Pancreas (tissue), 10 donors: ENCODE results near the gene TMIE. TPM values are rescaled to one million over a fixed set of nuclear protein-coding genes. Genes with fewer than 3 reads are reported as not detected.
A peak's percentile ranks its signal among the peaks of the same experiment; 100 is the strongest.

Experiments used
- ATAC-seq, 4 donors: fragments of 200-7000 bp; cut with Tn5 transposase; one replicate each; pipeline versions ENCODE4 v1.8.0 to v1.9.1; 2020; ENCODE audit warnings: mild to moderate bottlenecking in 4 of 4, moderate library complexity in 4 of 4
- DNase-seq, 6 donors: peaks; one replicate each; pipeline ENCODE4 v3.0.0-alpha.2; 2020
- FAIRE-seq: peaks from 2 replicates; lab custom pipeline; 2012; peaks lifted over from hg19 to GRCh38; lab: Jason Lieb, UNC
- H3K27ac ChIP-seq, 4 donors: fragments of 200-600 bp; sonication (generic); 1 replicate in 3 of 4; 2 replicates in 1 of 4; pipeline versions ENCODE4 v1.5.0 to v1.8.0; 2020
- H3K27me3 ChIP-seq, 4 donors: fragments of 200-600 bp; one replicate each; pipeline ENCODE4 v1.8.0; 2021
- H3K36me3 ChIP-seq, 3 donors: fragments of 200-600 bp; sonication (generic) in 1 of 3; one replicate each; pipeline versions ENCODE4 v1.5.0 to v1.8.0; 2020 to 2021
- H3K4me1 ChIP-seq, 3 donors: fragments of 200-600 bp; one replicate each; pipeline ENCODE4 v1.8.0; 2021
- H3K4me3 ChIP-seq, 4 donors: fragments of 200-600 bp; sonication (generic) in 2 of 4; one replicate each; pipeline versions ENCODE4 v1.5.0 to v1.8.0; 2020 to 2021
- H3K9me3 ChIP-seq, 4 donors: fragments of 200-600 bp; one replicate each; pipeline ENCODE4 v1.8.0; 2021
- CTCF ChIP-seq, 4 donors: fragments of 200-600 bp; sonication (generic) in 3 of 4; IDR thresholded peaks; one replicate each; pipeline versions ENCODE4 v1.5.0 to v1.8.0; 2021; ENCODE audit warnings: antibody characterized with exemption in 4 of 4
- WGBS, 2 donors: extraction: QIAGEN DNeasy Blood & Tissue Kit; methylation state at CpG; one replicate each; pipeline ENCODE4 v1.1.7; 2013; 5-methylcytosine and 5-hydroxymethylcytosine counted together
- intact Hi-C, 3 donors: fragments of 100-400 bp; cut with DNase I; formaldehyde crosslinking; loops; one replicate each; pipeline versions ENCODE4 v1.11.1 to v1.14.2; 2022
- polyA plus RNA-seq, 2 donors: library from polyadenylated mRNA; stranded (reverse); fragments of 200-250 nt; gene quantifications; one replicate each; pipeline ENCODE4 v1.2.3, GENCODE V29; 2013
- total RNA-seq, 6 donors: library from RNA; stranded (reverse); fragmentation: NEBNext Ultra II Directional in 4 of 6; extraction: Animal tissue kit (Norgen Biotek cat#: 25700) in 4 of 6; gene quantifications; one replicate each; pipeline versions ENCODE4 v1.2.1 to v1.2.4, GENCODE V29; 2021 to 2023
- donor health status: healthy with polysubstance abuse.
- donor health status: DM: no; HTN: no; CAD: no; lungs with moderate emphysema.
- donor health status: DM: no; HTN: no; CAD: no.
- donor health status: control.
- donor health status: control.
- donor health status: Bipolar disorder and iron deficiency.
- donor health status: DM: yes; HTN: yes; CAD: no.
- donor health status: DM: no; HTN: no; CAD: no.
- donor health status: DM: no; HTN: no; CAD: no.
- donor health status: DM: yes; HTN: yes; CAD: no.

TMIE gene
- under 1 TPM in 5 of 6 donors, not detected in 1; 0.08 to 0.31 (median 0.13) TPM for total RNA-seq
- under 1 TPM; 0.42 to 0.52 TPM for polyA plus RNA-seq

- FAIRE-seq (no peak), ATAC-seq (peak in 1 of 4 donors; percentile 12), DNase-seq (peak in 1 of 6 donors; percentile 60)
- no peaks in the 10 kb centered on the region for H3K36me3 ChIP-seq
- no peaks in the 10 kb centered on the region for H3K27me3 ChIP-seq
- TF ChIP-seq CTCF (IDR thresholded peaks at IDR 0.05) = no peak
- H3K9me3 ChIP-seq = no peaks in the 10 kb centered on the region
- H3K4me1 ChIP-seq = peaks cover 0 to 11% (median 0%) of the 10 kb centered on the region in 3 donors
- peak within 1 kb of the TSS in 2 of 4 donors; percentile 17 to 25 for H3K4me3 ChIP-seq
- intact Hi-C loops = loop anchor here in 2 of 3 donors (10.0 kb wide), 2 partner anchors 203 to 283 kb away; no protein-coding TSS in a partner anchor
- 6 to 9% methylated on average over 26 to 51 of the region's 51 CpGs for WGBS, 2 donors
- no peak within 1 kb of the TSS for H3K27ac ChIP-seq
Measured at GRCh38 chr3:46701181-46701939, at the start of gene TMIE. TSS of gene TMIE (plus strand) at chr3:46701392. CDS start at chr3:46701488, 96 bp downstream.

GRCh38 chr3:46655271-46655670 lies 45.9 kb upstream of the TMIE start:
- H3K4me1 ChIP-seq = no peaks in the 10 kb centered on the region
- no peak for ATAC-seq
- H3K4me3 ChIP-seq = no peak overlapping the region
- H3K27ac ChIP-seq = no peak overlapping the region
- FAIRE-seq = no peak
- H3K9me3 ChIP-seq = no peaks in the 10 kb centered on the region
- H3K27me3 ChIP-seq = no peaks in the 10 kb centered on the region
- DNase-seq = no peak
- intact Hi-C loops = no loop called here
- H3K36me3 ChIP-seq = no peaks in the 10 kb centered on the region
- TF ChIP-seq CTCF (IDR thresholded peaks at IDR 0.05) = no peak
- WGBS, 2 donors = 74 to 81% methylated on average over 6 of the region's 6 CpGs

GRCh38 chr3:46656778-46657556 lies 44.2 kb upstream of the TMIE start:
- no peaks in the 10 kb centered on the region for H3K36me3 ChIP-seq
- no peak for TF ChIP-seq CTCF (IDR thresholded peaks at IDR 0.05)
- H3K4me3 ChIP-seq = no peak overlapping the region
- ATAC-seq (no peak), FAIRE-seq (no peak), DNase-seq (no peak)
- intact Hi-C loops = no loop called here
- H3K9me3 ChIP-seq = no peaks in the 10 kb centered on the region
- H3K27ac ChIP-seq = no peak overlapping the region
- no peaks in the 10 kb centered on the region for H3K4me1 ChIP-seq
- no peaks in the 10 kb centered on the region for H3K27me3 ChIP-seq
- 81 to 84% methylated on average over 9 of the region's 9 CpGs for WGBS, 2 donors

GRCh38 chr3:46659285-46659684 lies 41.9 kb upstream of the TMIE start:
- no peak for TF ChIP-seq CTCF (IDR thresholded peaks at IDR 0.05)
- Histone ChIP-seq H3K4me1 (no peaks in the 10 kb centered on the region), H3K27ac (no peak overlapping the region), H3K27me3 (no peaks in the 10 kb centered on the region), H3K4me3 (no peak overlapping the region), H3K9me3 (no peaks in the 10 kb centered on the region), H3K36me3 (no peaks in the 10 kb centered on the region)
- intact Hi-C loops = no loop called here
- 92 to 95% methylated on average over 8 of the region's 8 CpGs for WGBS, 2 donors
- ATAC-seq (no peak), FAIRE-seq (no peak), DNase-seq (no peak)
